GM12891 (cell line): ENCODE results near the gene CDH22.

Experiments
- PAX5 ChIP-seq: IDR thresholded peaks from 2 replicates; pipeline ENCODE4 v1.6.1; 2011; ENCODE audit warnings: low read length, moderate library complexity, mild to moderate bottlenecking; ENCODE audit not compliant: insufficient read depth, severe bottlenecking
- POLR2A ChIP-seq: IDR thresholded peaks from 2 replicates; pipeline ENCODE4 v1.6.1; 2011; ENCODE audit warnings: low read depth, low read length, control low read depth
- POLR2AphosphoS5 ChIP-seq: IDR thresholded peaks from 2 replicates; pipeline ENCODE4 v1.6.1; 2011; ENCODE audit warnings: low read depth, low read length, control low read depth
- SPI1 ChIP-seq: IDR thresholded peaks from 2 replicates; pipeline ENCODE4 v1.6.1; 2011; ENCODE audit warnings: low read depth, low read length, control low read depth
- TAF1 ChIP-seq: IDR thresholded peaks from 2 replicates; pipeline ENCODE4 v1.6.1; 2011; ENCODE audit warnings: low read depth, low read length, control low read depth

- TF ChIP-seq POLR2AphosphoS5 (no peak), POLR2A (no peak), TAF1 (no peak), PAX5 (no peak), SPI1 (no peak)
Measured at GRCh38 chr20:46206992-46207549, 101.2 kb downstream of the CDH22 start.
